HG03342 (cell line): ENCODE data around the gene HSD3B7.

Experiments used
- ATAC-seq: cut with Tn5 transposase; IDR thresholded peaks from one replicate; pipeline ENCODE4 v1.9.1; 2021; ENCODE audit warnings: mild to moderate bottlenecking, moderate library complexity; ENCODE audit not compliant: unreplicated experiment

Gene HSD3B7

GRCh38 chr16:30956601-30957455, 28.2 kb upstream of the HSD3B7 start:
- ATAC-seq = peak; percentile 46

- peak; percentile 63 for ATAC-seq
Observed at GRCh38 chr16:30957456-30958174, 27.4 kb upstream of the HSD3B7 start, which contains the start of gene SETD1A. TSS of gene SETD1A (plus strand) at chr16:30957754. CDS start at chr16:30958732, 978 bp downstream.

- ATAC-seq = peak; percentile 26
Observed at GRCh38 chr16:30958175-30959079, 26.6 kb upstream of the HSD3B7 start.

GRCh38 chr16:30961384-30961783, 23.6 kb upstream of the HSD3B7 start:
- no peak for ATAC-seq

GRCh38 chr16:30963925-30964511, 21.0 kb upstream of the HSD3B7 start:
- ATAC-seq = no peak

- ATAC-seq = no peak
Observed at GRCh38 chr16:30964574-30965226, 20.3 kb upstream of the HSD3B7 start.

GRCh38 chr16:30965436-30965835, 19.6 kb upstream of the HSD3B7 start:
- ATAC-seq = no peak

- no peak for ATAC-seq
Observed at GRCh38 chr16:30966033-30966619, 18.9 kb upstream of the HSD3B7 start.

GRCh38 chr16:30967795-30968194, 17.2 kb upstream of the HSD3B7 start:
- no peak for ATAC-seq

GRCh38 chr16:30969246-30969842, 15.7 kb upstream of the HSD3B7 start:
- no peak for ATAC-seq

GRCh38 chr16:30971298-30971697, 13.7 kb upstream of the HSD3B7 start:
- ATAC-seq = no peak

GRCh38 chr16:30972872-30973271, 12.1 kb upstream of the HSD3B7 start:
- no peak for ATAC-seq

- ATAC-seq = no peak
Observed at GRCh38 chr16:30974348-30974747, 10.7 kb upstream of the HSD3B7 start.

GRCh38 chr16:30976486-30976885, 8.5 kb upstream of the HSD3B7 start:
- no peak for ATAC-seq

- no peak for ATAC-seq
Observed at GRCh38 chr16:30977502-30977901, 7.5 kb upstream of the HSD3B7 start.

- no peak for ATAC-seq
Observed at GRCh38 chr16:30979170-30980022, 5.6 kb upstream of the HSD3B7 start.

- no peak for ATAC-seq
Observed at GRCh38 chr16:30980023-30980371, 5.0 kb upstream of the HSD3B7 start.

GRCh38 chr16:30980434-30980833, 4.6 kb upstream of the HSD3B7 start:
- ATAC-seq = no peak

GRCh38 chr16:30980959-30981358, 4.0 kb upstream of the HSD3B7 start:
- ATAC-seq = no peak
